Measurements from ENCODE around the gene ALK. TPM values are rescaled to one million over a fixed set of nuclear protein-coding genes. Genes with fewer than 3 reads are reported as not detected.

ALK gene
- total RNA-seq, 1 experiment from 2014 or later: not detected

DNA sequence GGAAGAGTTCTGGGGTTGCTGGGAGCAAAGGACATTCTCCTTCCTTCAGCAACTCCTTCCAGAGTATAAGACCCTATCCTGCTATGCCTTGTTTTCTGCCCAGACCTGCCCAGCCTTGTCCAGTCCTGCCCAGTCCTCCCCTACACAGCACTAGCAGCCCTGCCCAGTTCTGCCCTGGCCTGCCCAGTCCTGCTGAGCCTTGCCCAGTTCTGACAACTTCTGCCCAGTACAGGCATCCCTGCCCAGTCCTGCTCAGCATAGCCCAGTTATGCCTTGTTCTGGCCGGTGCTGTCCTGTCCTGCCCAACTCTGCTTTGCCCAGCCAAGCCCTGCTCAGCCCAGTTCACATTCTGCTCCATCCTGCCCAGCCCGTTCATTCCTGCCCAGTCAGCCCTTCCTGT, 44.9 kb upstream of the ALK start:
- TF ChIP-seq, protein P1, sequence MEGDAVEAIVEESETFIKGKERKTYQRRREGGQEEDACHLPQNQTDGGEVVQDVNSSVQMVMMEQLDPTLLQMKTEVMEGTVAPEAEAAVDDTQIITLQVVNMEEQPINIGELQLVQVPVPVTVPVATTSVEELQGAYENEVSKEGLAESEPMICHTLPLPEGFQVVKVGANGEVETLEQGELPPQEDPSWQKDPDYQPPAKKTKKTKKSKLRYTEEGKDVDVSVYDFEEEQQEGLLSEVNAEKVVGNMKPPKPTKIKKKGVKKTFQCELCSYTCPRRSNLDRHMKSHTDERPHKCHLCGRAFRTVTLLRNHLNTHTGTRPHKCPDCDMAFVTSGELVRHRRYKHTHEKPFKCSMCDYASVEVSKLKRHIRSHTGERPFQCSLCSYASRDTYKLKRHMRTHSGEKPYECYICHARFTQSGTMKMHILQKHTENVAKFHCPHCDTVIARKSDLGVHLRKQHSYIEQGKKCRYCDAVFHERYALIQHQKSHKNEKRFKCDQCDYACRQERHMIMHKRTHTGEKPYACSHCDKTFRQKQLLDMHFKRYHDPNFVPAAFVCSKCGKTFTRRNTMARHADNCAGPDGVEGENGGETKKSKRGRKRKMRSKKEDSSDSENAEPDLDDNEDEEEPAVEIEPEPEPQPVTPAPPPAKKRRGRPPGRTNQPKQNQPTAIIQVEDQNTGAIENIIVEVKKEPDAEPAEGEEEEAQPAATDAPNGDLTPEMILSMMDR (conservative IDR thresholded peaks at IDR 0.05): no peak

More for the DNA sequence above, 44.9 kb upstream of the ALK start:
- no peak overlapping the region for H3T11ph ChIP-seq (ENCODE audit: low read length)
- H4K5ac ChIP-seq (ENCODE audit: insufficient read length, low read depth, low read length): no peak overlapping the region
- H2AK5ac ChIP-seq (ENCODE audit: insufficient read length, low read length): no peak overlapping the region
- H4K8ac ChIP-seq (replicated peaks; ENCODE audit: insufficient read length, low read depth, low read length): no peak overlapping the region
- no peak overlapping the region for H2BK120ac ChIP-seq (ENCODE audit: low read depth, low read length, poor library complexity, severe bottlenecking)
- peaks cover 10% of the 10 kb centered on the region for H3K27me3 Mint-ChIP-seq (ENCODE audit: low read depth)
- no peak overlapping the region for H3K4me2 ChIP-seq (ENCODE audit: insufficient read depth, insufficient read length, low read length)
- no peak overlapping the region for H4K91ac ChIP-seq (ENCODE audit: insufficient read length, low read depth, low read length)
- no peak overlapping the region for H3K56ac ChIP-seq (ENCODE audit: insufficient read length, low read depth, low read length)
- no peaks in the 10 kb centered on the region for H3K23me2 ChIP-seq (ENCODE audit: insufficient read length, low read depth, low read length, poor library complexity, severe bottlenecking)
- H3K18ac ChIP-seq (ENCODE audit: insufficient read length, low read depth, low read length): no peak overlapping the region
- H3K9me3 ChIP-seq (ENCODE audit: control insufficient read depth, low read depth, low read length): no peaks in the 10 kb centered on the region
- no peak overlapping the region for H2BK20ac ChIP-seq (ENCODE audit: low read depth, low read length, poor library complexity, severe bottlenecking)
- WGBS (ENCODE audit: extremely low coverage, insufficient read length, low lambda C conversion rate): no CpG with 5 or more reads among the region's 2 CpGs
- H3K79me2 ChIP-seq (ENCODE audit: insufficient read depth, low read length): no peaks in the 10 kb centered on the region
- no peak overlapping the region for H3K9ac ChIP-seq (ENCODE audit: extremely low read depth, insufficient read length, low read length)
- no peaks in the 10 kb centered on the region for H3K79me1 ChIP-seq (ENCODE audit: insufficient read depth, low read depth, low read length, poor library complexity, severe bottlenecking)
- no peak for DNase-seq
- no peak overlapping the region for H2BK5ac ChIP-seq (ENCODE audit: insufficient read length, low read length)
- no peak overlapping the region for H2BK12ac ChIP-seq (ENCODE audit: insufficient read length, low read depth, low read length)
- H3K36me3 Mint-ChIP-seq (ENCODE audit: insufficient read depth in 1 of 3, low read depth in 3 of 3): no peaks in the 10 kb centered on the region
- no peaks in the 10 kb centered on the region for H3K27me3 ChIP-seq (ENCODE audit: insufficient read depth, low read length)
- H4K20me1 ChIP-seq (ENCODE audit: control insufficient read depth, insufficient read depth, insufficient read length): no peaks in the 10 kb centered on the region
- no peak overlapping the region for H2AFZ ChIP-seq (ENCODE audit: low read length)
- no peak overlapping the region for H3K27ac ChIP-seq (ENCODE audit: insufficient read length, low read depth, low read length)
- no peak overlapping the region for H3K4ac ChIP-seq (ENCODE audit: low read depth, low read length)
- no peak overlapping the region for H3K23ac ChIP-seq (ENCODE audit: insufficient read length, low read depth, low read length)
- no peak overlapping the region; the same call in 1 of the 2 replicates for H3K14ac ChIP-seq (ENCODE audit: insufficient read depth, low read length)
- H2BK15ac ChIP-seq (ENCODE audit: low read depth, low read length): no peak overlapping the region
- no peaks in the 10 kb centered on the region for H3K4me1 ChIP-seq (ENCODE audit: insufficient read depth, low read length)
- H3K4me1 Mint-ChIP-seq: peaks cover 8 to 20% of the 10 kb centered on the region in 2 experiments
- H3K9me3 Mint-ChIP-seq: no peaks in the 10 kb centered on the region
- no peak overlapping the region for H3K27ac Mint-ChIP-seq
- no peak overlapping the region for H3K4me3 Mint-ChIP-seq
